ENCODE results near the gene NOSTRIN. TPM values are rescaled to one million over a fixed set of nuclear protein-coding genes. Genes with fewer than 3 reads are reported as not detected.
"Not testable (repeated sequence)": the region's sequence is repeated elsewhere in the genome, so short reads cannot be mapped to it uniquely, and the experiment has no call there.

The NOSTRIN gene
- polyA plus RNA-seq, 3 donors, result not detected

DNA sequence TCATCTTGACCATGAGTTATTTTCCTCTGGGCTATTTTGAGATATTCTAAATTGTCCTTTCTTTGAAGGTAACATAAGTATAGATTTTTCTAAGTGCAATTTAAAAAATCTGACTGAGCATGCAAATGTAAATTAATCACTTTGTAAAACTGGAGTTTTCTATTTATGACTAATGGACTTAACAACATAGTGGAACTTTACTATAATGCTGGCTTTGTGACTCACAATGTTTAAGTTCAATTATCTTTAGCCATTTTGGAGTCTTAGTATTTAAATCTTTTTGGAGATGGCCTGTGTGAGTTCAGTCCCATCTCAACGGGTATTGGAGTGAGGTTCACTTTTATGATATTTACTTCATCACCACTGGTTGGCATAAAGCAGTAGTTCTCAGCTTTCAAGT is 35.2 kb upstream of the NOSTRIN start:
- H3K4me2 ChIP-seq (replicated peaks; ENCODE audit: extremely low read depth, low read length, poor library complexity, severe bottlenecking), result no peak overlapping the region
- TF ChIP-seq, protein P1, sequence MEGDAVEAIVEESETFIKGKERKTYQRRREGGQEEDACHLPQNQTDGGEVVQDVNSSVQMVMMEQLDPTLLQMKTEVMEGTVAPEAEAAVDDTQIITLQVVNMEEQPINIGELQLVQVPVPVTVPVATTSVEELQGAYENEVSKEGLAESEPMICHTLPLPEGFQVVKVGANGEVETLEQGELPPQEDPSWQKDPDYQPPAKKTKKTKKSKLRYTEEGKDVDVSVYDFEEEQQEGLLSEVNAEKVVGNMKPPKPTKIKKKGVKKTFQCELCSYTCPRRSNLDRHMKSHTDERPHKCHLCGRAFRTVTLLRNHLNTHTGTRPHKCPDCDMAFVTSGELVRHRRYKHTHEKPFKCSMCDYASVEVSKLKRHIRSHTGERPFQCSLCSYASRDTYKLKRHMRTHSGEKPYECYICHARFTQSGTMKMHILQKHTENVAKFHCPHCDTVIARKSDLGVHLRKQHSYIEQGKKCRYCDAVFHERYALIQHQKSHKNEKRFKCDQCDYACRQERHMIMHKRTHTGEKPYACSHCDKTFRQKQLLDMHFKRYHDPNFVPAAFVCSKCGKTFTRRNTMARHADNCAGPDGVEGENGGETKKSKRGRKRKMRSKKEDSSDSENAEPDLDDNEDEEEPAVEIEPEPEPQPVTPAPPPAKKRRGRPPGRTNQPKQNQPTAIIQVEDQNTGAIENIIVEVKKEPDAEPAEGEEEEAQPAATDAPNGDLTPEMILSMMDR (IDR thresholded peaks at IDR 0.05), result no peak
- H4K20me1 ChIP-seq (ENCODE audit: insufficient read depth, low read length), result no peaks in the 10 kb centered on the region
- peaks cover 0 to 5% of the 10 kb centered on the region in 2 donors for H3K4me1 ChIP-seq (ENCODE audit: control insufficient read depth in 1 of 2, insufficient read depth in 2 of 2, low read length in 2 of 2)
- H3K4me3 ChIP-seq (replicated peaks in 1 of 3; ENCODE audit: low read depth in 2 of 3, low read length in 3 of 3), result no peak overlapping the region
- no peaks in the 10 kb centered on the region for H3K9me3 ChIP-seq (replicated peaks in 1 of 2; ENCODE audit: control insufficient read depth in 1 of 2, insufficient read depth in 1 of 2, low read length in 2 of 2)
- H3K36me3 ChIP-seq (replicated peaks in 1 of 2; ENCODE audit: control insufficient read depth in 1 of 2, insufficient read depth in 2 of 2, low read length in 2 of 2), result peaks cover 31 to 69% of the 10 kb centered on the region in 2 donors
- H3K36me3 Mint-ChIP-seq, result peaks cover 57 to 63% of the 10 kb centered on the region in 2 donors
- no peak overlapping the region for H3K27ac ChIP-seq (ENCODE audit: low read depth in 1 of 2, low read length in 2 of 2)
- intact Hi-C loops (cut with micrococcal nuclease), result loop anchor here in 1 of 2 donors (5.0 kb wide), 1 partner anchor 420 kb away; no protein-coding TSS in a partner anchor
- no peak overlapping the region for H3K4me3 Mint-ChIP-seq
- WGBS (ENCODE audit: insufficient coverage), result no CpG with 5 or more reads among the region's 1 CpG
- no peak for DNase-seq
- H2AFZ ChIP-seq (ENCODE audit: insufficient read depth, low read depth, low read length, poor library complexity, severe bottlenecking), result no peak overlapping the region
- H3K27me3 Mint-ChIP-seq (ENCODE audit: low read depth in 3 of 3), result peaks cover 0 to 2% (median 0%) of the 10 kb centered on the region in 3 donors
- H3K4me1 Mint-ChIP-seq, result peaks cover 11% of the 10 kb centered on the region
- no peak overlapping the region for H3K27ac Mint-ChIP-seq
- no peaks in the 10 kb centered on the region for H3K27me3 ChIP-seq (ENCODE audit: control insufficient read depth in 2 of 2, insufficient read depth in 2 of 2, low read length in 2 of 2)
- H3K79me2 ChIP-seq (ENCODE audit: insufficient read depth, low read length), result no peaks in the 10 kb centered on the region
- H3K9ac ChIP-seq (ENCODE audit: insufficient read depth, low read length, poor library complexity, severe bottlenecking), result no peak overlapping the region
- H3K9me3 Mint-ChIP-seq, result peaks cover 0 to 6% (median 0%) of the 10 kb centered on the region in 7 donors

DNA sequence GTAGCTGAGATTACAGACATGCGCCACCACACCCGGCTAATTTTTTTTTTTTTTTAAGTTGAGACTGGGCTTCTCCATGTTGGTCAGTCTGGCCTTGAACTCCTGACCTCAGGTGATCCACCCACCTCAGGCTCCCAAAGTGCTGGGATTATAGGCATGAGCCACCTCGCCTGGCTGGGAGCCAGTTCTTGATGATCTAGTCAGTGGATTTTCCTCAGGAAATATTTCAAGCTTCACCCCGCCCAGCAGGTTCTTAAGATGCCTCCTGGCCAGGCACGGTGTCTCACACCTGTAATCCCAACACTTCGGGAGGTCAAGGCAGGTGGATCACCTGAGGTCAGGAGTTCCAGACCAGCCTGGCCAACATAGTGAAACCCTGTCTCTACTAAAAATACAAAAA is 34.1 kb upstream of the NOSTRIN start:
- H3K79me2 ChIP-seq (ENCODE audit: insufficient read depth, low read length); H3K27ac ChIP-seq (ENCODE audit: low read depth in 1 of 2, low read length in 2 of 2); H3K27me3 Mint-ChIP-seq (ENCODE audit: low read depth in 3 of 3); H3K9me3 ChIP-seq (replicated peaks in 1 of 2; ENCODE audit: control insufficient read depth in 1 of 2, insufficient read depth in 1 of 2, low read length in 2 of 2); H2AFZ ChIP-seq (ENCODE audit: insufficient read depth, low read depth, low read length, poor library complexity, severe bottlenecking); DNase-seq; H3K9me3 Mint-ChIP-seq; H3K4me3 Mint-ChIP-seq; H3K4me2 ChIP-seq (replicated peaks; ENCODE audit: extremely low read depth, low read length, poor library complexity, severe bottlenecking); H3K4me1 ChIP-seq (ENCODE audit: control insufficient read depth in 1 of 2, insufficient read depth in 2 of 2, low read length in 2 of 2); H3K9ac ChIP-seq (ENCODE audit: insufficient read depth, low read length, poor library complexity, severe bottlenecking); H3K4me3 ChIP-seq (replicated peaks in 1 of 3; ENCODE audit: low read depth in 2 of 3, low read length in 3 of 3); H3K27me3 ChIP-seq (ENCODE audit: control insufficient read depth in 2 of 2, insufficient read depth in 2 of 2, low read length in 2 of 2); H4K20me1 ChIP-seq (ENCODE audit: insufficient read depth, low read length): not testable (repeated sequence)
- intact Hi-C loops (cut with micrococcal nuclease), result loop anchor here in 1 of 2 donors (5.0 kb wide), 1 partner anchor 421 kb away; no protein-coding TSS in a partner anchor
- H3K36me3 ChIP-seq (replicated peaks in 1 of 2; ENCODE audit: control insufficient read depth in 1 of 2, insufficient read depth in 2 of 2, low read length in 2 of 2), result peaks cover 33 to 76% of the 10 kb centered on the region in 2 donors
- WGBS (ENCODE audit: insufficient coverage), result 92% methylated on average over 3 of the region's 6 CpGs
- Mint-ChIP-seq H3K36me3 (peaks cover 61 to 66% of the 10 kb centered on the region in 2 donors), H3K4me1 (peaks cover 11% of the 10 kb centered on the region), H3K27ac (peak overlapping the region in 1 of 7 donors; percentile 42)
